H1 (cell line): ENCODE results near the gene SCYL2. TPM values are rescaled to one million over a fixed set of nuclear protein-coding genes. Genes with fewer than 3 reads are reported as not detected.
A peak's percentile ranks its signal among the peaks of the same experiment; 100 is the strongest.

Experiments
- CTCF ChIA-PET: fragments of 300-600 bp; sonication (Branson Sonifier 250); formaldehyde crosslinking; loops from one replicate; lab custom pipeline; 2021; ENCODE audit not compliant: partially characterized antibody; lab: Charles Lee
- POLR2A ChIA-PET: fragments of 300-600 bp; sonication (Branson Sonifier 250); formaldehyde crosslinking; loops from one replicate; lab custom pipeline; 2021; ENCODE audit warnings: inconsistent platforms; ENCODE audit not compliant: partially characterized antibody; lab: Charles Lee
- DNase-seq, 2 experiments: peaks; one replicate each; pipeline versions ENCODE4 v3.0.0 to v3.0.0-alpha.2; 2010 to 2022; ENCODE audit warnings: low spot score in 2 of 2, low read depth in 1 of 2, mixed read lengths in 1 of 2
- FAIRE-seq: peaks from 2 replicates; lab custom pipeline; 2011; peaks lifted over from hg19 to GRCh38; lab: Jason Lieb, UNC
- H2AFZ ChIP-seq: 2 replicates; pipeline ENCODE4 v1.8.1; 2012; ENCODE audit warnings: low read length, inconsistent platforms
- H2AK5ac ChIP-seq: 2 replicates; pipeline ENCODE4 v1.6.1; 2013; ENCODE audit warnings: low read depth, low read length
- H2BK120ac ChIP-seq: replicated peaks from 2 replicates; pipeline ENCODE3; 2013; ENCODE audit warnings: low read depth, low read length, inconsistent platforms
- H2BK12ac ChIP-seq: 2 replicates; pipeline ENCODE4 v1.6.1; 2013; ENCODE audit warnings: low read depth, low read length
- H2BK15ac ChIP-seq: 2 replicates; pipeline ENCODE4 v1.6.1; 2013; ENCODE audit warnings: low read length
- H2BK20ac ChIP-seq: 2 replicates; pipeline ENCODE4 v1.6.1; 2013; ENCODE audit warnings: low read length
- H2BK5ac ChIP-seq: 2 replicates; pipeline ENCODE4 v1.6.1; 2013; ENCODE audit warnings: low read depth, low read length
- H3K14ac ChIP-seq: 2 replicates; pipeline ENCODE4 v1.6.1; 2013; ENCODE audit warnings: inconsistent platforms; ENCODE audit not compliant: insufficient read length
- H3K18ac ChIP-seq: 2 replicates; pipeline ENCODE4 v1.6.1; 2013; ENCODE audit warnings: low read length; ENCODE audit errors: extremely low read depth
- H3K23ac ChIP-seq: 2 replicates; pipeline ENCODE4 v1.6.1; 2013; ENCODE audit warnings: inconsistent platforms; ENCODE audit not compliant: insufficient read length
- H3K23me2 ChIP-seq: 2 replicates; pipeline ENCODE4 v1.6.1; 2013; ENCODE audit warnings: low read depth, low read length
- H3K27ac ChIP-seq: 2 replicates; pipeline ENCODE4 v1.6.1; 2011; ENCODE audit warnings: low read depth, low read length, inconsistent platforms
- H3K27me3 ChIP-seq, 4 experiments: replicated peaks in 1 of 4; 1 replicate in 1 of 4; 2 replicates in 3 of 4; pipeline versions ENCODE4 v1.6.1 to v1.8.1; 2011 to 2013; ENCODE audit warnings: low read length in 3 of 4, mild to moderate bottlenecking in 3 of 4, inconsistent platforms in 2 of 4, mixed read lengths in 2 of 4, moderate library complexity in 1 of 4; ENCODE audit not compliant: control insufficient read depth in 3 of 4, insufficient read depth in 3 of 4; ENCODE audit errors: extremely low read depth in 1 of 4
- H3K36me3 ChIP-seq, 4 experiments: 2 replicates each; pipeline versions ENCODE4 v1.6.1 to v1.8.1; 2011 to 2013; ENCODE audit warnings: mild to moderate bottlenecking in 4 of 4, low read length in 3 of 4, moderate library complexity in 2 of 4, control low read depth in 1 of 4, inconsistent platforms in 1 of 4; ENCODE audit not compliant: insufficient read depth in 4 of 4, control insufficient read depth in 2 of 4
- H3K4ac ChIP-seq: replicated peaks from 2 replicates; pipeline ENCODE3; 2013; ENCODE audit warnings: low read length, low read depth, mixed read lengths, inconsistent platforms; ENCODE audit not compliant: insufficient read length
- H3K4me1 ChIP-seq, 4 experiments: replicated peaks in 1 of 4; 1 replicate in 1 of 4; 2 replicates in 3 of 4; pipeline versions ENCODE4 v1.6.1 to v1.8.1; 2011 to 2013; ENCODE audit warnings: low read length in 3 of 4, inconsistent platforms in 2 of 4, mixed read lengths in 1 of 4; ENCODE audit not compliant: insufficient read depth in 4 of 4, control insufficient read depth in 3 of 4
- H3K4me2 ChIP-seq, 2 experiments: 2 replicates each; pipeline versions ENCODE4 v1.6.1 to v1.8.1; 2011 to 2013; ENCODE audit warnings: low read depth in 2 of 2, low read length in 2 of 2, control low read depth in 1 of 2, inconsistent platforms in 1 of 2, mild to moderate bottlenecking in 1 of 2; ENCODE audit not compliant: insufficient read depth in 1 of 2
- H3K4me3 ChIP-seq, 4 experiments: fragments of 200-600, 300-600 bp in 1 of 4; sonication (generic), shearing (Covaris generic), sonication (Bioruptor Twin) in 1 of 4; 2 replicates each; pipeline versions ENCODE4 v1.5.1 to v1.8.1; 2011 to 2016; ENCODE audit warnings: low read length in 4 of 4, low read depth in 3 of 4, control low read depth in 2 of 4, inconsistent platforms in 2 of 4, mild to moderate bottlenecking in 2 of 4, mixed read lengths in 1 of 4, moderate library complexity in 1 of 4; ENCODE audit not compliant: insufficient read depth in 2 of 4; ENCODE audit errors: extremely low read depth in 1 of 4
- H3K56ac ChIP-seq: replicated peaks from 2 replicates; pipeline ENCODE3; 2013; ENCODE audit warnings: low read depth, mild to moderate bottlenecking, mixed read lengths, low read length, inconsistent platforms; ENCODE audit not compliant: insufficient read length
- H3K79me1 ChIP-seq: 2 replicates; pipeline ENCODE4 v1.6.1; 2013; ENCODE audit warnings: low read depth, low read length, control low read depth
- H3K79me2 ChIP-seq, 2 experiments: 2 replicates each; pipeline versions ENCODE4 v1.6.1 to v1.8.1; 2012 to 2013; ENCODE audit warnings: low read length in 2 of 2, mild to moderate bottlenecking in 2 of 2, inconsistent platforms in 1 of 2; ENCODE audit not compliant: insufficient read depth in 2 of 2, control insufficient read depth in 1 of 2
- H3K9ac ChIP-seq, 4 experiments: replicated peaks in 1 of 4; 1 replicate in 1 of 4; 2 replicates in 3 of 4; pipeline versions ENCODE4 v1.6.1 to v1.8.1; 2011 to 2013; ENCODE audit warnings: low read depth in 3 of 4, low read length in 3 of 4, control low read depth in 2 of 4, mild to moderate bottlenecking in 2 of 4, moderate library complexity in 2 of 4, inconsistent platforms in 1 of 4; ENCODE audit errors: extremely low read depth in 1 of 4
- H3K9me3 ChIP-seq, 2 experiments: 2 replicates each; pipeline versions ENCODE4 v1.6.1 to v1.8.1; 2012 to 2013; ENCODE audit warnings: mild to moderate bottlenecking in 2 of 2, moderate library complexity in 2 of 2, control low read depth in 1 of 2, inconsistent platforms in 1 of 2, low read depth in 1 of 2, low read length in 1 of 2, mixed read lengths in 1 of 2; ENCODE audit not compliant: insufficient read depth in 2 of 2
- H4K20me1 ChIP-seq, 2 experiments: replicated peaks in 1 of 2; 2 replicates each; pipeline versions ENCODE3 to v1.8.1; 2011 to 2013; ENCODE audit warnings: inconsistent platforms in 2 of 2, low read length in 2 of 2, mild to moderate bottlenecking in 1 of 2; ENCODE audit not compliant: insufficient read depth in 2 of 2, control insufficient read depth in 1 of 2
- H4K5ac ChIP-seq: 2 replicates; pipeline ENCODE4 v1.6.1; 2013; ENCODE audit warnings: low read length, low read depth, mixed read lengths, inconsistent platforms; ENCODE audit not compliant: insufficient read length
- H4K8ac ChIP-seq: 2 replicates; pipeline ENCODE4 v1.8.0; 2013; ENCODE audit warnings: mild to moderate bottlenecking, moderate library complexity, low read length, inconsistent platforms; ENCODE audit not compliant: insufficient read depth; ENCODE audit errors: extremely low read depth
- H4K91ac ChIP-seq: replicated peaks from 2 replicates; pipeline ENCODE3; 2013; ENCODE audit warnings: low read length, mixed read lengths, inconsistent platforms; ENCODE audit not compliant: insufficient read length
- HDAC2 ChIP-seq, 2 experiments: fragments of 300-600 bp in 1 of 2; sonication (generic) in 1 of 2; IDR thresholded peaks; 2 replicates each; pipeline ENCODE4 v1.6.1; 2011 to 2012; ENCODE audit warnings: low read depth in 2 of 2, low read length in 2 of 2, mild to moderate bottlenecking in 2 of 2, moderate library complexity in 2 of 2, borderline replicate concordance in 1 of 2, inconsistent platforms in 1 of 2
- KDM1A ChIP-seq: fragments of 200-600, 300-600 bp; sonication (generic); IDR thresholded peaks from 2 replicates; pipeline ENCODE4 v1.7.1; 2016; ENCODE audit warnings: mild to moderate bottlenecking, low read length, borderline replicate concordance
- NANOG ChIP-seq: IDR thresholded peaks from 2 replicates; pipeline ENCODE4 v1.6.1; 2011; ENCODE audit warnings: low read length, low read depth, mild to moderate bottlenecking, inconsistent platforms; ENCODE audit not compliant: insufficient read depth, poor library complexity, severe bottlenecking
- NRF1 ChIP-seq: IDR thresholded peaks from 2 replicates; pipeline ENCODE4 v1.6.1; 2011; ENCODE audit warnings: mild to moderate bottlenecking, low read depth, low read length, improper control_type of control experiment
- PHF8 ChIP-seq: fragments of 200-600 bp; sonication (generic); conservative IDR thresholded peaks from 2 replicates; pipeline ENCODE4 v1.7.1; 2012; ENCODE audit warnings: low read depth, mild to moderate bottlenecking, inconsistent platforms, low read length, moderate library complexity
- RAD21 ChIP-seq, 2 experiments: IDR thresholded peaks in 1 of 2; conservative IDR thresholded peaks in 1 of 2; 2 replicates each; pipeline ENCODE4 v1.6.1; 2011; ENCODE audit warnings: low read depth in 2 of 2, low read length in 2 of 2, improper control_type of control experiment in 1 of 2, inconsistent platforms in 1 of 2, mild to moderate bottlenecking in 1 of 2, moderate library complexity in 1 of 2
- SAP30 ChIP-seq: fragments of 300-600 bp; sonication (generic); IDR thresholded peaks from 2 replicates; pipeline ENCODE4 v1.7.1; 2012; ENCODE audit warnings: low read length, moderate library complexity, mild to moderate bottlenecking, inconsistent platforms; ENCODE audit not compliant: insufficient read depth, insufficient replicate concordance
- SP1 ChIP-seq: IDR thresholded peaks from 2 replicates; pipeline ENCODE4 v1.6.1; 2011; ENCODE audit warnings: low read depth, low read length
- SUZ12 ChIP-seq: fragments of 200-600 bp; sonication (generic); IDR thresholded peaks from 2 replicates; pipeline ENCODE4 v1.6.1; 2012; ENCODE audit warnings: mild to moderate bottlenecking, inconsistent platforms, low read length, moderate library complexity, mixed read lengths
- TAF7 ChIP-seq: optimal IDR thresholded peaks from 2 replicates; pipeline ENCODE3; 2011; ENCODE audit warnings: low read depth, mild to moderate bottlenecking, inconsistent platforms, low read length, moderate library complexity, borderline replicate concordance
- WGBS, 2 experiments: shearing (Covaris generic) in 1 of 2; methylation state at CpG; one replicate each; pipeline versions ENCODE4 v1.1.6 to v1.1.7; 2013 to 2015; ENCODE audit warnings: low lambda C conversion rate in 2 of 2, mixed read lengths in 2 of 2, inconsistent platforms in 1 of 2, low coverage in 1 of 2, missing lambda C conversion rate in 1 of 2; ENCODE audit not compliant: insufficient replicate concordance in 2 of 2, insufficient coverage in 1 of 2, insufficient read length in 1 of 2; ENCODE audit errors: extremely low coverage in 1 of 2, missing lambda C conversion rate in 1 of 2; 5-methylcytosine and 5-hydroxymethylcytosine counted together
- polyA plus RNA-seq, 7 experiments: library from polyadenylated mRNA; depleted of rRNA in 3 of 7; stranded (reverse) in 5 of 7; unstranded in 2 of 7; fragments of >200 nt in 5 of 7; fragments of 200-250 nt in 2 of 7; gene quantifications; 1 replicate in 5 of 7; 2 replicates in 1 of 7; 4 replicates in 1 of 7; pipeline versions ENCODE4 v1.2.1 to v1.2.3, GENCODE V29; 2011 to 2013; ENCODE audit warnings: missing spikeins in 2 of 7, mixed read lengths in 2 of 7
- total RNA-seq: library from RNA; stranded (reverse); fragmentation: NEBNext Ultra II Directional; extraction: Animal tissue kit (Norgen Biotek cat#: 25700); gene quantifications from 2 replicates; pipeline ENCODE4 v1.2.1, GENCODE V29; 2021
- TF ChIP-seq, protein P1 (sequence below): IDR thresholded peaks from 2 replicates; pipeline ENCODE4 v1.6.1; 2012; ENCODE audit warnings: inconsistent platforms

SCYL2 gene
- total and polyA plus RNA-seq, 2 of the 8 experiments (the other 6 are each of a cell fraction or from before 2014, with no cell fraction given), result 8.9 to 48.7 TPM

GRCh38 chr12:100364324-100364723, 97.3 kb downstream of the SCYL2 start:
- TF ChIP-seq RAD21 (IDR thresholded peaks at IDR 0.05 in 1 of 2, conservative IDR thresholded peaks at IDR 0.05 in 1 of 2; ENCODE audit: low read depth in 2 of 2, low read length in 2 of 2) (no peak), SAP30 (no peak), PHF8 (no peak), NANOG (no peak), SP1 (no peak), KDM1A (no peak), TAF7 (no peak), HDAC2 (IDR thresholded peaks at IDR 0.05; ENCODE audit: borderline replicate concordance in 1 of 2, low read depth in 2 of 2, low read length in 2 of 2) (no peak), SUZ12 (no peak), NRF1 (no peak)
- TF ChIP-seq, protein P1, sequence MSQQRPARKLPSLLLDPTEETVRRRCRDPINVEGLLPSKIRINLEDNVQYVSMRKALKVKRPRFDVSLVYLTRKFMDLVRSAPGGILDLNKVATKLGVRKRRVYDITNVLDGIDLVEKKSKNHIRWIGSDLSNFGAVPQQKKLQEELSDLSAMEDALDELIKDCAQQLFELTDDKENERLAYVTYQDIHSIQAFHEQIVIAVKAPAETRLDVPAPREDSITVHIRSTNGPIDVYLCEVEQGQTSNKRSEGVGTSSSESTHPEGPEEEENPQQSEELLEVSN, result no peak
- ChIA-PET POLR2A (no interaction called here), CTCF (interaction anchor here (0.7 to 2.4 kb wide), 6 partner anchors 13 to 308 kb away, joined by 3 to 12 read pairs (median 3); no protein-coding TSS in a partner anchor)
- Histone ChIP-seq H3K79me2 (no peaks in the 10 kb centered on the region), H3K79me1 (no peaks in the 10 kb centered on the region), H3K9ac (0 out of 7 replicates have a peak overlapping the region, but pooled peaks of 1 of the 4 experiments have one; percentile 22), H2AFZ (no peak overlapping the region), H3K9me3 (peaks cover 0 to 1% of the 10 kb centered on the region in 2 experiments; a peak in 1 of 4 replicates), H3K27me3 (no peaks in the 10 kb centered on the region), H2AK5ac (no peak overlapping the region), H3K27ac (no peak overlapping the region), H3K4me3 (no peak overlapping the region), H3K4me1 (no peaks in the 10 kb centered on the region), H3K18ac (no peak overlapping the region), H2BK5ac (no peak overlapping the region), H3K23me2 (no peaks in the 10 kb centered on the region), H3K14ac (no peak overlapping the region), H4K8ac (no peak overlapping the region; the same call in 1 of the 2 replicates), H2BK120ac (no peak overlapping the region), H3K23ac (no peak overlapping the region), H4K20me1 (no peaks in the 10 kb centered on the region), H3K4ac (no peak overlapping the region), H2BK15ac (no peak overlapping the region), H2BK20ac (no peak overlapping the region), H2BK12ac (no peak overlapping the region; the same call in 1 of the 2 replicates), H3K56ac (no peak overlapping the region), H3K36me3 (no peaks in the 10 kb centered on the region), H4K5ac (no peak overlapping the region), H3K4me2 (no peak overlapping the region), H4K91ac (no peak overlapping the region)
- no peak for FAIRE-seq
- no peak for DNase-seq
- 79% methylated on average over 4 of the region's 4 CpGs; no CpG with 5 or more reads in 1 of the 2 experiments for WGBS, 2 experiments
